Anterior cingulate cortex (tissue), 58 donors: ENCODE measurements around the gene ITGB8.
A peak's percentile ranks its signal among the peaks of the same experiment; 100 is the strongest.
"Not testable (repeated sequence)": the region's sequence is repeated elsewhere in the genome, so short reads cannot be mapped to it uniquely, and the experiment has no call there.

Experiments
- DNase-seq, 58 donors: peaks; one replicate each; lab custom pipeline; 2025; lab: John Stamatoyannopoulos, UW

Gene ITGB8

GRCh38 chr7:20364571-20365196 lies 34.0 kb downstream of the ITGB8 start:
- DNase-seq, result no peak

DNA sequence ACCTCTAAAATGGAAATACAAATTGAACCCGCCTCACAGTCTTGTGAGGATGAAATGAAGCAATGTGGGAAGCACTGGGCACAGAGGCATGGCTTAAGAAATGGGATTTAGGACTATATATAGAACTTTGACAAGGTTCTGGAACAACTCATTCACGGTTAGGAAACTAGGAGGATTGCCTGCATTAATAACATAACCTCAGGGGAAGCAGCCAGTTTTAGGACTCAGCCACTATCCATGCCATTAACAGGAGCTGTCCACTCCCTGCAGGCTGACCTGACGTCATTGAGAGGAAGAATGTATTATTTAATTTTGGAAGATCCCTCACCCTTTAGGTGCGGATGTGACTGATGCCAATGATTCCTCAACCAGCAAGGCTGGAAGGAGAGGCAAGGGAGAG lies 34.8 kb downstream of the ITGB8 start:
- DNase-seq, result no peak

- DNase-seq, result no peak
Measured at GRCh38 chr7:20374399-20374798, 43.7 kb downstream of the ITGB8 start.

DNA sequence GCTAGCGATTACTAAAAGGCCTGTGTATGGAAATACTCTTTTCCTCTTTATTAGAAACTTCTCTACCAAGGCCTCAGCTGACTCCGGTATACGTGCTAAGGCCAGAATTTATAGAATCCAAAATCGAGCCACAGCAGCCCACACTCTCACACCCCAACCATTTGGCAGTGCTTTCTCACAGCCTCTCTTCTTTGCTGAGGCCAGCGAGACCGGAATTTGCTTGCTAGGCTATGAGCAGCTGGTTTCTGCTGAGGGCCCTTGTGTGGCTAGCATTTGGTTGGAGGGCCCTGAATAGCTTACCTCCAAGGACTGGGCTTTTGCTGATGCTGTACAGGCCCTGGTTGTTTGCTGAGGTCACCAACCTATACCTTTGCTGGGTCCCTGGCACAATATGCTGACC lies 46.1 kb downstream of the ITGB8 start:
- DNase-seq, result peak in 5 of 58 donors; percentile 0 to 36 (median 7)

DNA sequence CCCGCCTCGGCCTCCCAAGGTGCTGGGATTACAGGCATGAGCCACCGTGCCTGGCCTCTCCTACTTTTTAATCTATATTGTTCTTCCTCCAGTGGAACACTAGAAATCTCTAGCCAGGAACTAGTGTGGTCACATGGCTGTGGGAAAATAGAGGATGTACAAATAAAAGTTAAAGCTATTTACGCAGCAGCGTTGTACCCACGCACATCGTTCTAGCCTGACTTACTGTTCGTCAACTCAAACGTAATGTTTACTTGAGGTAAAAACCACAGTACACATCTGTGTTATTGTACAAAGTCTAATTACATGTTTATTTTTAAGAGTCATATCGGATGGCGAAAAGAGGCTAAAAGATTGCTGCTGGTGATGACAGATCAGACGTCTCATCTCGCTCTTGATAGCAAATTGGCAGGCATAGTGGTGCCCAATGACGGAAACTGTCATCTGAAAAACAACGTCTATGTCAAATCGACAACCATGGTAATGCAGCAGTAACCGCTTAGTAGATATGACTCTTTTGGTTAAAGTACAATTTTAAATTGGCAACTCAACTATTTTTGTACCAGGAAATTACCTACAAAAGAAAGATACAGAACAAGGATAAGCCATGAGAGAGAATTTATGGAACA lies 50.8 kb downstream of the ITGB8 start:
- no peak for DNase-seq

GRCh38 chr7:20383351-20383750 lies 52.7 kb downstream of the ITGB8 start:
- no peak for DNase-seq

- DNase-seq, result no peak
Measured at GRCh38 chr7:20385126-20385525, 54.4 kb downstream of the ITGB8 start.

- DNase-seq, result no peak
Measured at GRCh38 chr7:20388084-20388483, 57.4 kb downstream of the ITGB8 start.

- not testable (repeated sequence) for DNase-seq
Measured at GRCh38 chr7:20389192-20389591, 58.5 kb downstream of the ITGB8 start.

GRCh38 chr7:20393021-20393610 lies 62.4 kb downstream of the ITGB8 start:
- DNase-seq, result no peak

- no peak for DNase-seq
Measured at GRCh38 chr7:20393616-20394015, 62.9 kb downstream of the ITGB8 start.

DNA sequence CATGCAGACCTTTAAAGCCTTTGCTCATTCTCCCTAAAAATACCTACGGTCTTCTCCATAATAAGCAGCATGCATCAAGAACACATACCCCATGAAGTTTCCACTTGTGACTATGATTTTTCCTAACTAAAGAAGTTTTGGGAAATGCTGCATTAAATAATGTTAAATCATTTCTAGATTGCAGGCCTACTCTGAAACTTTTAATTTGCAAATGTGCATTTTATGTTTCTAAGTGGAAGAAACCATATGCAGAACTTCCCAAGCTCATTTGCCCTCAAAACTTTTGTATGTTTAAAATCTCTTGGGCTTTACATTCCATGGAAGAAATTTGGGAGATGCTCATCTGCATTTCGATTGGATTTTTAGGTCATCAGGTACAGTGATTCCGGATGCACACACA lies 63.6 kb downstream of the ITGB8 start:
- DNase-seq, result no peak

DNA sequence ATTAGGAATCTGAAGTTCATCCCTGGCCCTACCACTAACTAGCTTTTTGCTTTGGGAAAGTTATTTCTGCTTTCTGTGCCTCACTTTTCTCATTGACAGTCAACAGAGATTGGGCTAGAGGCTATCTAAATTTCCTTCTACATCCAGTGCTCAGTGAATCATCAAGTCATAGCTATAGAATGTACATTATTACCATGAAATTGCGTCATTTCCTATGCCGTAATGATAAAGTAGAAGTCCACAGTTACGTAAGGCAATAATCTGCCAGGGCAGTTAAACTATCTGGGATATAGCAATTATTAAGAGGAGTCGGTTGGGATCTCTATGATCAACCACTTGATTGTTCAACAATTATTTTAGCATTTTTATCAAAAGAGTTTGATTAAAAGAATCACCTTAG lies 64.4 kb downstream of the ITGB8 start:
- no peak for DNase-seq

- no peak for DNase-seq
Measured at GRCh38 chr7:20395511-20395910, 64.8 kb downstream of the ITGB8 start.

GRCh38 chr7:20399521-20399920 lies 68.8 kb downstream of the ITGB8 start:
- DNase-seq, result no peak

GRCh38 chr7:20401861-20402746 lies 71.4 kb downstream of the ITGB8 start:
- DNase-seq, result no peak

DNA sequence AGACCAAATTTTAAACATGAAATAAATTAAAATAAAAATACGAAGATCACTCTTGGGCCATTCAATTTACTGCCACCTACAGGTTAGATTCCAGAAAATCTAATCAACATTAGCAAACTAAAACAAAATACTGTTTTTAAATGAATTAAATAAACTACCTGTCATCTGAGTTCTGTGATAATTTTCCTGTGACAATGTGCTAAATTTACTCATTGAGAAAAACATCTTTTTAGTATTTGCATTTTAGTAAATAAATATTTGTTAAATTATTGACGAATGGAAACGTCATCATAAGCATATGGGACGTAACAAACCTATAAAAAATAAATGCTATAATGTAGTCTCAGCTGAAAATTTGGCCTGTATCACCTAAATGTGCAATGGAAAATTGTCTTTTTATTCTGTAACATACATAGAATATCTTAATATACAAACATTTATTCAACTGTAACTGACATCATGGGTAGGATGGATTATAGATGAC lies 72.1 kb downstream of the ITGB8 start:
- no peak for DNase-seq

- DNase-seq, result no peak
Measured at GRCh38 chr7:20403331-20403730, 72.6 kb downstream of the ITGB8 start.

- no peak for DNase-seq
Measured at GRCh38 chr7:20404320-20404719, 73.6 kb downstream of the ITGB8 start.

- DNase-seq, result peak in 2 of 58 donors; percentile 16 to 41
Measured at GRCh38 chr7:20407585-20408466, 77.1 kb downstream of the ITGB8 start.
